LoVo (cell line): Measurements from ENCODE around the gene ACTL9.

ENCODE experiments used
- DNase-seq: peaks from one replicate; pipeline ENCODE4 v3.0.0-alpha.2; 2016; ENCODE audit warnings: low spot score

The ACTL9 gene

GRCh38 chr19:8684001-8684902, 14.3 kb downstream of the ACTL9 start:
- no peak for DNase-seq

DNA sequence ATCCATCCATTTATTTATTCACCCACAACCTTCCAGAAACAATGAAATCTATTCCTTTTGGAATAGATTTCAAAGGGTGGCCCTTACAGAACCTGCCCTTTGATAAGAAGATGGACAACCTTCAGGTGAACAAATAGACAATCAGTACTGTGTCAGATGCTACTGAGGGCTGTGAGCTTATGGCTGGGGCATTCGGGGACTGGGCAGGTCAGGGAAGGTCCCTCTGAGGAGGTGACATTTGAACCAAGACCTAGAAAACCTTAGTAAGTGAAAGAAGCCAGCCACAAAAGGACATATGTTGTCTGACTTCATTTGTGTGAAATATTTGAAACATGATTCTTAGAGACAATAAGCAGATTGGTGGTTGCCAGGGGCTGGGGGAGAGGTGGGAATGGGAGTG, 15.7 kb downstream of the ACTL9 start:
- DNase-seq, result no peak

DNA sequence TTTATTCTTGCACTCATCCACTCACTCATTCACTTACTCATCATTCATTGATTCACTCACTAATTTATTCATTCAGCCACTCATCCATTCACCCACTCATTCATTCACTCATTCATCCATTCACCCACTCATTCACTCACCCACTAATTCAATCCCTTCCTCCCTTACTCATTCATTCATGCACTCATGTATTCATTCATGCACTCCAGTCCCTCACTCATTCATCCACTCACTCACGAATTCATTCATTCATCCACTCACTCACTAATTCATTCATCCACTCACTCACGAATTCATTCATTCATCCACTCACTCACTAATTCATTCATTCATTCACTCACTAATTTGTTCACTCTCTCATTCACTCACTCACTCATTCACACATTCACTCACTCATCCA, 16.1 kb downstream of the ACTL9 start:
- no peak for DNase-seq

DNA sequence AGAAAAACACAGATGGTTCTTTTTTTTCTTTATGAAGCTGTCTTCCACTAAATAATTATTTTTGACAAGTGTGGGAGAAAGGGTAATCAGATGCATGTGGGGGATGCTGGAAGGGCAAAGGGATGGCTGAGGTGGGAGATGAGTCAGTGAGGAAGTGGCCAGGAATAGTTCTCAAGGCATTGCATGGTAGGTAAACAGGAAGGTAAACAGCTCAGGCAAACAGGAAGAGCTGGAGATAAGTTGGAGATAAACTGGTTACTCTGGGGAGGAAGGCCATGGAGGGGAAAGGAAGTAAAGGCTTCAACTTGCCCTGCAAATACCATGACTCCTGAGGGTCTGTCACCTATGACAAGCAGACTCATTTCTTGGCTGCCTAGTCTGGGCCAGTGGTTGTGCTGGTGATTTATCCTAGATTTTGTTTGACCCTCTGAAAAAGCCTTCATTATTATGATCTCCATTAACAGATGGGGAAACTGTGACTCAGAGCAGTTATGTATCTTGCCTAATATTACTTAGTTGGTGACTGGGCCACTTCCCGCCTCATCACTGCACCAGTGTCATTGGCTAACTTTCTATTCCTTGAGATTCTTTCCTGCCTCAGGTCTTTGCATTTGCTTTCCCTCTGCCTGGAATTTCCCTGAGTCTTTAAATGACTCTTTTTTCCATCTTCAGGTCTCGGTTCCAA, 17.1 kb downstream of the ACTL9 start:
- no peak for DNase-seq

- no peak for DNase-seq
Measured at GRCh38 chr19:8680676-8681344, 17.8 kb downstream of the ACTL9 start.

DNA sequence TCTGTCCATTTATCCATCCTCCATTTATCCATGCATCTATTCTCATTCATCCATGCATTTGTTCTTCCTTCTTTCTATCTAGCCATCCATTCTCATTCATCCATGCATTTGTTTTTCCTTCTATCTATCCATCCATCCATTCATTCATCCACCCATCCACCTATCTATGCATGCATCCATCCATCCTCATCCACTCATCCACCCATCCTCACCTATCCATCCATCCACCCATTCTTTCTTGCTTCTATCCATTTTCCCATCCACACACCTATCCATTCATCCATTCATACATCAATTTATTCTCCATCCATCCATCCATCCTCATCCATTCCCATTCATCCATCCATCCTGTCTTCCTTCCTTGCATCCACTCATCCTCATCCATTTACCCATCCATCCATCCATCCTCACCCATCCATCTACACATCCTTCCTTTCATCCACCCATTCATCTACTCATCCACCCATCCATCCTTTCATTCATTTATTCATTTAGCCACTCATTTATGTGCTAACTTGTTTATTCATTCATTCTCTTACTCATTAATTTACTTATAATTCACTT, 20.3 kb downstream of the ACTL9 start:
- DNase-seq, result no peak

GRCh38 chr19:8675066-8675465, 23.5 kb downstream of the ACTL9 start:
- no peak for DNase-seq

DNA sequence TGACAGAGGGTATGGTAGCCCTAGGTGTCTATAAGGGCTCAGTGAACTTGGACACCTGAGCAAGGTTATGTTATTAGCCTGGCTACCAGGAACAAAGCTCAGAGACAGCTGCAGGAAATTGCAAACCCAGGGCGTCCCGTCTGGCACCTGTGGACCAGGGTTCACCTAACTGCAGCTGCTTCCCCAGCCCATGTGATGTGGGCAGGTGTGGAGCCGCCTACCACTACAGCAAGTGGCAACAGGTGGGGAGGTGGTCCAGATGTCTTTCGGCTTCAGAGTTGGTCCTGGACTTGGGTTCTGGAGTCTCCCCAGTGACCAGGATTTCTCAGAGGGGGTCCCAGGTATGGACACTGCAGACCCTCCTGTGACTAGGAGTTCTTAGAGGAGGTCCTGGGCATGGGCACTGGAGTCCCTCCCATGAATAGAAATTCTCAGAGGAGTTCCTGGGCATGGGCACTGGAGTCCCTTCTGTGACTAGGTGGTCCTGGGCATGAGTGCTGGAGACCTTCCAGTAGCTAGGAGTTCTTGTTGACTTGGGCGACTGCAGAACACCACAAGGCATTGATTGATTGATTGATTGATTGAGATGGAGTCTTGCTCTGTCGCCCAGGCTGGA, 25.2 kb downstream of the ACTL9 start:
- no peak for DNase-seq

DNA sequence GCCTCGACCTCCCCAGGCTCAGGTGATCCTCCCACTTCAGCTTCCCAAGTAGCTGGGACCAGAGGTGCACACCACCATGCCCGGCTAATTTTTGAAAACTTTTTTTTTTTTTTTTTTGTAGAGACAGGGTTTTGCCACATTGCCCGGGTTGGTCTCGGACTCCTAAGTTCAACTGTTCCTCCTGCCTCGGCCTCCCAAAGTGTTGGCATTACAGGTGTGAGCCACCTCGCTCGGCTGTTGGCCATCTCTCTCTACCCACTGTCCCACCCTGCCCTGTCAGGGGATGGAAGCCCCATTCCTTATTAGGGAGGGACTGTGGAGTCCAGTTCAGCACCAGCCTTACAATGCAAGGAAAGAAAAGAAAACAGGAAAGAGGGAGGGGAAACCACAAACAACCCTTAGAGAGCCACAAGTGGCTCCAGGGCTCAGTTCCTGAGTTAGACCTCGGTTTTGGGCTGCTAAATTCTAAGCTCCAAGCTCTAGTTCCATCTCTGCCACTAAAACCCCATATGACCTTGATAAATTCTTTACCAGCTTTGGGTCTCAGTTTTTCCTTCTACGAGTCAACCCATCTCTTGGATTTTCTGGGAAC, 31.7 kb downstream of the ACTL9 start:
- DNase-seq, result no peak

GRCh38 chr19:8665468-8666213, 33.0 kb downstream of the ACTL9 start:
- no peak for DNase-seq

DNA sequence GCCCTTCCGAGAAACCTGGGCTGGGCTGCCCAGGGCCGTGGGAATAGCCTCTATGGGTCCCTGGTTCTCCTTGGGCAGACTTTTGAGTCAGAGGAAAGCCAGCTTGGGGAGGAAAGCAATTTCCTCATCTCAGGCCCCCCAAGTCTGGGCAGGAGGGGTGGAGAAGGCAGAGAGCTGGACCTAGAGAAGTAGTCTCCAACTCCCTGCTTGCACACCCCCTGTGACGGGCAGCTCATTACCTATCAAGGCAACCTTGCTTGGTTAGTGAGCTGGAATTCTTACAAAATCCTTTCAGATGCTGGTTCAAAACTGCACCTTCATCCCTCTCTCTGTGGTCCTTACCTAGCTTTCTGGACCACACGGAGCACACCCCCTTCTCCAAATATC, 33.9 kb downstream of the ACTL9 start:
- DNase-seq, result no peak

DNA sequence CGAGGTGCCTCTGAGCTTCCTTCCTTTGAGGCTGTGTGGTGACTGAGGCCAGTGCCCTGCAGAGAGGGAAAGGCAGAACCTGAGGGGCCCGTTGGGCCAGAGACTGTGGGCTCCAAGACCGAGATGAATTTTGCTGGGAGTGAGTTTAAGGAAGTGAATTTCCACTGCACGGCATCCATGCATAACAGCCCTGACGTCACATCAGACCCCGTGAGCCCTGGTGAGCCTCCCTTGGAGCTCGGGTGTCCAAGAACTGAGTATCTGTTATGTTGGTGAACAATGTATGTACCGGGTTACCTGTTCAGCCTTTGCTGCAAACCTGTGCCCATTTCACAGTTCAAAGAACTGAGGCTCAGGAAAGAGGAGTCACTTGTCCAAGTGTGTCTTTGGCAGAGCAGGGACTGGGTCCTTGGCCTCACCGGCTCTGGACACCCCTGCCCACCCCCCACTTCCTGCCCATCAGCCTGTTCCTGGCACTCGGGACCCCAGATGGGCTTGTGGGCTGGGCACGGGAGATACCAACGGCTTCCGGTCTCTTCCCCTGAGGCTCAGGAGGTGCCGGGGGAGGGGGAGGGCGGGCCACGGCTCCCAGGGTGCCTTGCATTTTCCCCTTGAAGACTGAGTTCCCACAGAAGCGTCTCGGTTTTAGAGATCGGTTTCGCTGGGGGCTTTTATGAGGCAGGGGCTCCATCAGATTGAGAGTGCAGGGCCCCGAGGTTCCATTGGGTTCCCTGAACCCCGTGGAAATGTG, 34.5 kb downstream of the ACTL9 start:
- DNase-seq, result no peak

DNA sequence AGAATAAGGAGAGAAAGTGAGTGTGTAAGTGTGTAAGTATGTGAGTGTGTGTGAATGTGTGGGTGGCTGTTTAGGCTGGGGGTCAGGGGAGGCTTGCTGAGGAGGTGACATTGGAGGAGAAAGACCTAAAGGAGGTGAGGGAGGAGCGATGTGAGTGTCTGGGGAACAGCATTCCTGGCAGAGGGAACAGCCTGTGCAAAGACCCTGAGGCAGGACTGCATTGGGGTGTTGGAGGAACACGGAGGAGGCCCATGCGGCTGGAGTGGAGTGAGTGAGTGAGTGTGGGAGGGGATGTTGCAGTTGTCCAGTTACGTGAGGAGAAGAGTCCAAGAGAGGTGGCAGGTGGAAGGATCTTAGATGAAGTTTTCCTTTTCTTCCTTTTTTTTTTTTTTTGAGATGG, 36.3 kb downstream of the ACTL9 start:
- DNase-seq, result no peak

GRCh38 chr19:8659905-8660304, 38.7 kb downstream of the ACTL9 start:
- no peak for DNase-seq

- no peak for DNase-seq
Measured at GRCh38 chr19:8657869-8658268, 40.7 kb downstream of the ACTL9 start.

- DNase-seq, result no peak
Measured at GRCh38 chr19:8655340-8655709, 43.3 kb downstream of the ACTL9 start.

GRCh38 chr19:8654591-8655339, 43.8 kb downstream of the ACTL9 start:
- DNase-seq, result peak; percentile 44

DNA sequence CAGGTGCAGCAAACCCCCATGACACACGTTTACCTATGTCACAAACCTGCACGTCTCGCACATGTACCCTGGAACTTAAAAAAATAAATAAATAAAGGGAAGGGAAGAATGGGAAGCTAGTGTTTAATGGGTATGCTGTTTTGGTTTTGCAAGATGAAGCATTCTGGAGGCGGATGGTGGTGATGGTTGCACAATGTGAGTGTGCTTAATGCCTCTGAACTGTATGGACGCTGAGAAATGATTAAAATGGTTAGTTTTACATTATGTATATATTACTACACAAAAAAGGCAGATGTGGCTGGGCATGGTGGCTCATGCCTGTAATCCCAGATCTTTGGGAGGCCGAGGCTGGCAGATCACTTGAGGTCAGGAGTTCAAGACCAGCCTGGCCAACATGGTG, 50.4 kb downstream of the ACTL9 start:
- no peak for DNase-seq
